Stimulated activated CD4-positive, alpha-beta T cell treated with anti-CD3 and anti-CD28 coated beads, Interleukin-12 subunit alpha, Interleukin-12 subunit beta, amount 100 ng/mL, for 4 hours (primary cell): ENCODE measurements around the gene RAPGEF1.

Experiments used
- DNase-seq: peaks from one replicate; pipeline ENCODE4 v3.0.0-alpha.2; 2020

The RAPGEF1 gene

DNA sequence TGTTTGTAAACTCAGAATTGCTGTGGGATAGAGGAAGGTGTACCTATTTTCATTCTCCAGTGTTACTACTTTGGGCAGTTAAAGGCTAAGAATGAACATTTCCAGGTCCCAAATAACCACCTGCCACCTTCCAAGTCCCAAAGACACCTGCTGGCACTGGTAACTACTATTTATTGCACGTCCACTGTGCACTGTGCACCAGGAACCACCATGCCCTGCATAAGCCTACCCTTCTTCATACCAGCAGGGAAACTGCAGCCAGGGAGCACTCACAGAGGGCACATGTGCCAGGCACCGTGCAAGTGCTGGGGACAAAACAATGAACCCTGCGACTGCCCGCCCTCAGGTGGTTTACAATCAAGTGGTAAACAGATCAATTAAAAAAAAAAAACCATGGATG is 34.9 kb downstream of the RAPGEF1 start:
- DNase-seq = no peak

DNA sequence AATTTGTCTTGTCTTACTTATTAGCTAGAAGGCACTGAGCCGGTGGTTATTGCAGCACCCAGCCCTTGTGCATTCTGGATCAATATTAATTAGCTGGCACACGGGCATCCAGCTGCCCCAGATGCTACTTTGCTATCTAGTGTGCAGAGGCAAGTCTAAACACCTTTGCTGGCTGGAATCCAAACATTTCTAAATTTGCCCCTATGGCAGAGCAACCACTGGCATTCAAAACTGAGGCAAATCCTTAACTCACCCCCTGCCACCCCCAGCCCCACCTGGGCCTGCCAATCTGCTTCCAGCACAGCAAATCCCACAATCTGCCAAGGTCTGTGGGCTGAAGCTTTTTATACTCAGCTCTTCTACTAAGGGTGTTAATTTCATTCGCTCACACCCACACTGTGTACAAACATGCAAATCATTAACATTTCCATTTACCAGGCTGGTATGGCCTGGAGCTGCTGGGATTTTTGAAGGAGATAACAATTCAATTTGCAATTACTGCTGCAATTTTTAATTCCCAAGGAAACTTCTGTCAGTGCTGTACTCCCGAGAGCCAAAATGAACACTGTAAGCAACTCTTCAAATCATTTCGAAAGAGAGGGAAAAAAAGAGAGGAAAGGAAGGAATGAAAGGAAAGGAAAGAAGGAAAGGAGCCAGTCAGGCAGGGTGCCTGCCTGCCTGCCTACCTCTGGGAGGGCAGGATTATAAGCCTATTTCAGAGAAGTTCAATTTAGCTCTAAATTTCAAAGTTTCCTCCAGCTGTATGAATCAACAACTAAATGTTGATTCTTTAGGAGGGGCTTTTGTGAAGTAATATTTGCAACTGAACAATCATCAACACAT is 35.5 kb downstream of the RAPGEF1 start:
- DNase-seq = no peak

- DNase-seq = no peak
Observed at GRCh38 chr9:131703697-131704096, 36.2 kb downstream of the RAPGEF1 start.

DNA sequence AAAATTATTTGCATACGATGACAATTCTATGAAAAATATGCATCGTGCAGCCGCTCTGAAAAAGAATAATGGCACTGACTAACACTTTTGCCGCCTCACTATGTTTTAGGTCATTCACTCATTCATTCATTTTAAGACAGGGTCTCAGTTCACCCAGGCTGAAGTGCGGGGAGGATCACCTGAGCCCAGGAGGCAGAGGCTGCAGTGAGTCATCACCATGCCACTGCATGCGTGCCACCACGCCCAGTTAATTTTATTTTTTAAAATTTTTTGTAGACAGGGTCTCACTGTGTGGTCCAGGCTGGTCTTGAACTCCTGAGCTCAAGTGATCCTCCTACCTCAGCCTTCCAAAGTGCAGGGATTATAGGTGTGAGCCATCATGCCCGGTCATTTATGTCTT is 37.0 kb downstream of the RAPGEF1 start:
- DNase-seq = no peak

GRCh38 chr9:131701789-131702337 is 38.0 kb downstream of the RAPGEF1 start:
- DNase-seq = no peak

- DNase-seq = no peak
Observed at GRCh38 chr9:131701436-131701781, 38.5 kb downstream of the RAPGEF1 start.

DNA sequence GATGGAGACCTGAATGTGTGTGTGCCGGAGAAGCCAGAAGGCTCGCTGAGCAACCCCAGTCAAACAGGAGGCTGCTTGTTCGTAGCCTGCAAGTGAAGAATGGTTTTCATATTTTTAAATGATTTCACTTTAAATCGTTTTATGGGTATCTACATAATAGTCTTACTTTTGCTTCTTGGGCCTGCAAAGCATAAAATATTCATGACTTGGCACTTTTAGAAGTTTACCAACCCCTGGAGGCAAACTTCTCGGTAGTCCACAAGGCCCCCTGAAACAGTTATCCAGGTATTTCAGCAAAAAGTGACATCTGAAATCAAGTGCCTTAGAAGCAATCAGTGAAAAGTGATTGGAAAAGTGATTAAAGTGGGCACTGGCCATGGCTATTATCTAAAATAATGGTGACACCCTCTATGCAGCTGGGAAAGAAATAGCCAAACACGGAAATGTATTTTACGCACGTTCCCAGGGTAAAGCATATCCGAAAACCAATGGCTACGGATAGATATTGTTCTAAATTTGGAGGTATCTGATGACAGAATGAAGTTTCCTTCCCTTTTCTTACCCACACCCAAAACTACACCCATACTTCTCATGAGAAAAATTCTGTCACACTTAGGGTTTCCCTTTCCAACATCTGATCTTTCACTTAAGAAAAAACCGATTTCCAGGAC is 39.0 kb downstream of the RAPGEF1 start:
- DNase-seq = no peak

DNA sequence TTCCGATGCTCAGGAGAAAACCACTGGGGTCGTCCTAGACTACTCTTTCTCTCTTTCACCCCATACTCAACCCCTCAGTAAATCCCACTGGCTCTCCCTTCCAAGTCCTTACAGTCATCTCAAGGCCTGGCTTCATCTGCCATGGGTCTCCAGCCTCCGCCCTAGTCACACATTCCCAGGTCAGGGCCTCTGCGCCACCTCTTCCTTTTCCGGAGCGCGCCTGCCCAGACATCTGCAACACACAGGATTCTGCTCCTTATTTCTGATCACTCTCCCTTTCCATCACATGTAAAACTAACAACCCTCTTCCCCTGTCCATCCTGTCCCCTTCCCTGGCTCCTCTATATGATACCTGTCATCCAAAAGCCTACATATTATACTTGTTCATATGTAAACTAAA is 39.8 kb downstream of the RAPGEF1 start:
- DNase-seq = no peak

GRCh38 chr9:131698618-131698985 is 41.3 kb downstream of the RAPGEF1 start:
- DNase-seq = no peak

- no peak for DNase-seq
Observed at GRCh38 chr9:131697908-131698617, 41.8 kb downstream of the RAPGEF1 start.

DNA sequence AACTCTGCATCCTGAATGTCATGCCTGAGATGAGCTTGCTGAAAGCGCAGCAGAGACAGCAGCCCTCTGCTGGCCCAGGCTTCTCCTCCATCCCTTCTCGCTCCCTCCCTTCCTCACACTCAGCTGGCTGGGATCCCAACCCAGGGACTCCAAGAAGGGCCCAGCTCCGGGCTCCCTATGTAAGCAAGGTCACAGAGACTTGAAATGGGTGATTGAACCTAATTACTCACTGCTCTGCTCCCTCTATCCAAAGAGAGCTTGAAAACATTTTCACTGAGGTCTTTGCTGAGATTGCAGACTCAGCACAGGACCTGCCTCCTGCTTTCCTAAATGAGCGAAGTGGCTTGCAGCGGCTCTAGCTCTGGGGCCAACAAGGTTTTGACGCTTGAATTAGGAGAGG is 42.8 kb downstream of the RAPGEF1 start:
- DNase-seq = no peak

- DNase-seq = no peak
Observed at GRCh38 chr9:131695836-131696460, 43.9 kb downstream of the RAPGEF1 start.

- DNase-seq = no peak
Observed at GRCh38 chr9:131695366-131695765, 44.5 kb downstream of the RAPGEF1 start.

- no peak for DNase-seq
Observed at GRCh38 chr9:131693651-131694597, 46.0 kb downstream of the RAPGEF1 start.

DNA sequence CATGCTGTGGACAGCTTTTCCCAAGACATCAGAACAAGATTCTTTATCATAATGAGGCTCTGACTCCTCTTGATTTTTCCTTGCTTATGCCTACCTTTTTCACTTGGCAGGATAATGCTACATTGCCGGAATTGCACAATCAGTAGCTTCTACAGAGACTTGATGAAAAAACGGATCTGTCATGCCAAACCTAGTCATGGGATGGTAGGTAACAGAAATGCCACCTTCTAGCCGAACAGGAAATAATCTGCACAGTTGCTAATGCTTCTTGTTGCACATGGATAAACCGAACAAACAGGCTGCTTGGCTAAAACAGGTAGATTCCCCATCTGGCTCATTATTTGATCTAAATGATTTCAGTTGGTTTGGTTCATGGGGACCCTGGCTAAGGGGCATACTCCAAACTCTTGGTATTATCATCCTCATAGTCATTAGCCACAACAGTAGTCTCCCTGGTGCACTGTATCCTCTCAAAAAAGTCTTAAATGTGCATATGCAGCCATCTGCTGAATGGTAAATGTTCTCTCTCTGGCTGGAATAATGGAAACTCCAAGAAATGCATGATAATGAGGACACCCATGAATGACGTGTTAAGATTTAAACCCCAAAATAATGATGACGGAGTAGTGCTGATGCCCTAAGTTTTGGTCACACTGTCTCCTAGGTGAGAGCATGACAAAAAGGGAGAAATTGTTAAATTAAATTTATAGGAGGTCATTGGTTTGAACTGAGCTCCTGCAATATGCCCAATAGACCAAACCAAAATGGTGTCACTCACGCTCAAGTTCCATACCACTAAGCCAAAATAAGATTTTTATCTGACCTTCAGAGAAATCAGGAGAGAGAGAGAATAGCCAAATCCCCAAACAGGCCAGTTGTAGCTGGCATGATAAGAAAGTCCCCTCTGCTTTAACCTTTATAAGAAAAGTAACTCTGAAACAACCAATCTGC is 47.0 kb downstream of the RAPGEF1 start:
- DNase-seq = no peak

DNA sequence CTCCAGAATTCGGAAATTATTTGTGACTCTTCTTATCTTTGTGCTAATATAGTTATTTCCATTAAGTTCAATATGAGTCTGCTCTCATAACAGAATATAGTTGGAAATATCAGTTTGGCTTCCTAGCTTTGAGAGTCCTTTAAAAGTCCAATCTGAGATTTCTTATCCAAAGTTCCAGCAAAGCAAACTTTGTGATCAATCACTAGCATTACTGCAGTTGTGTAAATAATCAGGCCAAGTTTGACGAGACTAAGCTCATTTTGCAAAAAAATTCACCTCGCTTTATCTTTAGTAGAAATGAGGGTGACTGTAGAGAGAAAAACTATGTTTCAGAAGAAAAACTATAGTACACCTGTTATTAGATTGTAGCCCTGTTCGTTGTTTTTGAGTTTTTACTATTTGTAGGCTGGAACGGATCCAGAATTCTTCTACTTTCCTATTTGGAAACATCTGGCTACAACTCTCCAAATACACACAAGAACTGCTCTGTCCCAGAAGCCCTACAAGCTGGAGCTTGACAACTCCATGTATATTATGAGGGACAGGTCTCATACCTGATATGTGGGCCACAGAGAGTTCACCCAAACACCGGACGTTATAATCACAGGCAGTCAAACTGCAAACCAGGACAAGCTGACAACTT is 47.8 kb downstream of the RAPGEF1 start:
- DNase-seq = no peak

- DNase-seq = no peak
Observed at GRCh38 chr9:131690941-131691573, 48.8 kb downstream of the RAPGEF1 start.

DNA sequence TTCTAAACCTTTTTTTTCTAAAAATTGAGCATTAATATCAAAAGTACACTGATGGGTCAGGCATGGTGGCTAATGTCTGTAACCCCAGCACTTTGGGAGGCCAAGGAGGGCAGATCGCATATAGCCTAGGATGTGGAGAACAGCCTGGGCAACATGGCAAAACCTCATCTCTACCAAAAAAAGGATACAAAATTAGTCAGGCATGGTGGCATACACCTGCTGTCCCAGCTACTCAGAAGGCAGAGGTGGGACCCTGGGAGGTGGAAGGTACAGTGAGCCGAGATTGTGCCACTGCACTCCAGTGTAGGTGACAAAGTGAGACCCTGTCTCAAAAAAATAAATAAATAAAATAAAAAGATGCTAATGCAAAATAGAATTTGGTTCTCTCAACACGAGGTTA is 49.4 kb downstream of the RAPGEF1 start:
- no peak for DNase-seq

DNA sequence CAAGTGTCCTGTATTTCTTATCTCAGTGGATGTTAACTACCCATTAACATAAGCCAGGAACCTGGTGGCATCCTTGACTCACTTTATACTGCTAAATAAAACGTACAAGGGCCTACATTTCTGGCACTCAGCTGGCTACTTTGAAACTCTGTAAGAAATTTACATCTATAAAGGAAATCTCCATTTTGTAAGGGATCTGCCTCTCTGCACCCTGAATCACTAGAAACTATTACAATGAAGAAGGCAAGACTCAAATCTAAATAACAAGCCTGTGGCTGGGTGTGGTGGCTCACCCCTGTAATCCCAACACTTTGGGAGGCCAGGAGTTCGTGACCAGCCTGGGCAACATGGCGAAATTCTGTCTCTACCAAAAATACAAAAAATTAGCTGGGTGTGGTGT is 51.5 kb downstream of the RAPGEF1 start:
- DNase-seq = no peak
